ENCODE data around the gene MIGA2.

Gene MIGA2

DNA sequence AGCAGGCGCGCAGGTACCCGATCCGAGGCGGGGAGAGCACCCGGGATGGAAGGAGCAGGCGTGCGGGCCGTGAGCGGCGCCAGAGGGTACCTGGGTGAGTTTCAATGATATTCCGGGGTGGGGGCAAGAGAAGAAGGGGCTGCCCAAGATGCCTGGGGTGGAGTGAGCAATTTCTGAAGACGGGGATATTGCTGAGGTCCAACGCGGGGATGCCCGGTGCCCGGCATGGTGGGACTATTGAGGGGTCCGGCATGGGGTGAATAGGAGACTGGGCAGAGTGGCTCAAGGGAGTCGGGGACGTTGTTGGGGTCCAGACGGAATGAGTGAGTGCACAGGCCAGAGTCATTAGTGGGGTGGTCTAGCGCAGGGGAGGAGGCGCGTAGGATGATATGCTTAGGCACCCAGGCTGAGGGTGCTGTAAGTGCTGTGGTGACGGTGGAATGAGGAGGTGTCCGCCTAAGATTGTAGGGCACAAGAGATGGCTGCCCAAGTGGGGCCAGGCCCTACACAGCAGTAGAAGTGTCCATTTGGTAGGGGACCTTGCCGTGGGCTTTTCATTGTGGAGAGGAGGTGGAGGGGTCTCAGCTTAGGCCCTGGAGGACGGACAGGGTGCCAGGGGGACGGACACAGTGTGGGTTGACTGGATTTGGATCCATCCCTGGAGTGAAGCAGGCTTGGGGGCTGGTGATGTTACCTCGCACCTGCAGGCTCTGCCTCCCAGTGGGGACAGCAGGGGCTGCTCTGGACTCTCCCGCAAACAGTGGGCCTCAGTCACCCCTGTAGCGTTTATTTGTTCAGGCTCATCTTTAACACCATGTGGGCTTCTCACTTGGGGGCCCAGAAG lies 719 bp downstream of the MIGA2 start:
- TF ChIP-seq, protein P1, sequence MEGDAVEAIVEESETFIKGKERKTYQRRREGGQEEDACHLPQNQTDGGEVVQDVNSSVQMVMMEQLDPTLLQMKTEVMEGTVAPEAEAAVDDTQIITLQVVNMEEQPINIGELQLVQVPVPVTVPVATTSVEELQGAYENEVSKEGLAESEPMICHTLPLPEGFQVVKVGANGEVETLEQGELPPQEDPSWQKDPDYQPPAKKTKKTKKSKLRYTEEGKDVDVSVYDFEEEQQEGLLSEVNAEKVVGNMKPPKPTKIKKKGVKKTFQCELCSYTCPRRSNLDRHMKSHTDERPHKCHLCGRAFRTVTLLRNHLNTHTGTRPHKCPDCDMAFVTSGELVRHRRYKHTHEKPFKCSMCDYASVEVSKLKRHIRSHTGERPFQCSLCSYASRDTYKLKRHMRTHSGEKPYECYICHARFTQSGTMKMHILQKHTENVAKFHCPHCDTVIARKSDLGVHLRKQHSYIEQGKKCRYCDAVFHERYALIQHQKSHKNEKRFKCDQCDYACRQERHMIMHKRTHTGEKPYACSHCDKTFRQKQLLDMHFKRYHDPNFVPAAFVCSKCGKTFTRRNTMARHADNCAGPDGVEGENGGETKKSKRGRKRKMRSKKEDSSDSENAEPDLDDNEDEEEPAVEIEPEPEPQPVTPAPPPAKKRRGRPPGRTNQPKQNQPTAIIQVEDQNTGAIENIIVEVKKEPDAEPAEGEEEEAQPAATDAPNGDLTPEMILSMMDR (IDR thresholded peaks at IDR 0.05; ENCODE audit: low read length, missing control alignments): no peak
- DNase-seq (ENCODE audit: low read depth): no peak
- H3K4me3 ChIP-seq (replicated peaks; ENCODE audit: low read depth, low read length): peak overlapping the region; percentile 96

GRCh38 chr9:129037767-129038098 lies 1.3 kb downstream of the MIGA2 start:
- DNase-seq (ENCODE audit: low read depth): no peak
- TF ChIP-seq, protein P1 (IDR thresholded peaks at IDR 0.05; ENCODE audit: low read length, missing control alignments): no peak
- peak overlapping the region; percentile 96 for H3K4me3 ChIP-seq (replicated peaks; ENCODE audit: low read depth, low read length)

GRCh38 chr9:129038109-129038852 lies 1.9 kb downstream of the MIGA2 start:
- H3K4me3 ChIP-seq (replicated peaks; ENCODE audit: low read depth, low read length): peak overlapping the region; percentile 96
- peak; percentile 26 for DNase-seq (ENCODE audit: low read depth)
- TF ChIP-seq, protein P1 (IDR thresholded peaks at IDR 0.05; ENCODE audit: low read length, missing control alignments): no peak

- no peak overlapping the region for H3K4me3 ChIP-seq (replicated peaks; ENCODE audit: low read depth, low read length)
- TF ChIP-seq, protein P1 (IDR thresholded peaks at IDR 0.05; ENCODE audit: low read length, missing control alignments): no peak
- no peak for DNase-seq (ENCODE audit: low read depth)
Observed at GRCh38 chr9:129040113-129040643, 3.8 kb downstream of the MIGA2 start.

- H3K4me3 ChIP-seq (replicated peaks; ENCODE audit: low read depth, low read length): no peak overlapping the region
- TF ChIP-seq, protein P1 (IDR thresholded peaks at IDR 0.05; ENCODE audit: low read length, missing control alignments): no peak
- DNase-seq (ENCODE audit: low read depth): no peak
Observed at GRCh38 chr9:129042016-129042415, 5.6 kb downstream of the MIGA2 start.

- no peak overlapping the region for H3K4me3 ChIP-seq (replicated peaks; ENCODE audit: low read depth, low read length)
- no peak for DNase-seq (ENCODE audit: low read depth)
- TF ChIP-seq, protein P1 (IDR thresholded peaks at IDR 0.05; ENCODE audit: low read length, missing control alignments): no peak
Observed at GRCh38 chr9:129052592-129052991, 16.2 kb downstream of the MIGA2 start.
